ENCODE data around the gene TNS1.

The TNS1 gene

GRCh38 chr2:217804791-217805667 lies 197.8 kb downstream of the TNS1 start:
- DNase-seq: no peak

- no peak for DNase-seq
These were observed 198.5 kb downstream of the TNS1 start for GRCh38 chr2:217804338-217804737.

GRCh38 chr2:217803653-217803960 lies 199.2 kb downstream of the TNS1 start:
- DNase-seq: no peak

GRCh38 chr2:217802876-217803652 lies 199.7 kb downstream of the TNS1 start:
- DNase-seq: no peak

GRCh38 chr2:217802266-217802665 lies 200.5 kb downstream of the TNS1 start:
- no peak for DNase-seq

GRCh38 chr2:217801711-217802110 lies 201.1 kb downstream of the TNS1 start:
- no peak for DNase-seq

- no peak for DNase-seq
These were observed 201.7 kb downstream of the TNS1 start for GRCh38 chr2:217801115-217801531.

GRCh38 chr2:217800433-217801114 lies 202.2 kb downstream of the TNS1 start:
- no peak for DNase-seq

GRCh38 chr2:217799563-217800432 lies 203.0 kb downstream of the TNS1 start:
- no peak for DNase-seq

GRCh38 chr2:217798743-217799562 lies 203.8 kb downstream of the TNS1 start:
- DNase-seq: no peak

- no peak for DNase-seq
These were observed 204.6 kb downstream of the TNS1 start for GRCh38 chr2:217798191-217798590.

GRCh38 chr2:217797661-217798069 lies 205.1 kb downstream of the TNS1 start:
- peak in 1 of 2 donors; percentile 9 for DNase-seq

- DNase-seq: peak in 1 of 2 donors; percentile 14
These were observed 205.6 kb downstream of the TNS1 start for GRCh38 chr2:217797165-217797564.

GRCh38 chr2:217795706-217796465 lies 206.9 kb downstream of the TNS1 start:
- DNase-seq: no peak

- DNase-seq: no peak
These were observed 207.7 kb downstream of the TNS1 start for GRCh38 chr2:217795067-217795466.

- DNase-seq: no peak
These were observed 208.4 kb downstream of the TNS1 start for GRCh38 chr2:217794133-217794986.

GRCh38 chr2:217793566-217794132 lies 209.1 kb downstream of the TNS1 start:
- DNase-seq: no peak

GRCh38 chr2:217792626-217793527 lies 209.9 kb downstream of the TNS1 start:
- DNase-seq: no peak
